Lung (tissue), 5 donors: Measurements from ENCODE around the gene IFT80. TPM values are rescaled to one million over a fixed set of nuclear protein-coding genes. Genes with fewer than 3 reads are reported as not detected.

ENCODE experiments used
- polyA plus RNA-seq, 2 donors: library from polyadenylated mRNA; stranded (reverse); fragments of 200-250 nt; gene quantifications; one replicate each; pipeline ENCODE4 v1.2.1, GENCODE V29; 2013
- small RNA-seq: library from RNA; depleted of rRNA; stranded (forward); fragments of <200 nt; gene quantifications from one replicate; pipeline ENCODE3, GENCODE V24; 2014; ENCODE audit warnings: low replicate concordance
- total RNA-seq, 2 donors: library from RNA; depleted of rRNA in 1 of 2; stranded (reverse); fragments of >200 nt in 1 of 2; gene quantifications; one replicate each; pipeline ENCODE4 v1.2.1, GENCODE V29; 2014 to 2021
- donor health status: Bipolar disorder and iron deficiency.
- donor health status: healthy.
- donor health status: DM: yes; HTN: yes; CAD: no.

IFT80 gene
- total and polyA plus RNA-seq, 4 donors, result 13.1 to 114 (median 27.9) TPM

Small RNA genes lying within 50 kb of the gene (small RNA-seq; reads per million reads assigned to genes)
- gene MIR15B (76.5 reads per million, percentile 98 among the genes with 10 or more reads in this experiment), gene MIR16-2 (11.3 reads per million, percentile 96 among the genes with 10 or more reads in this experiment)

Other genes starting within 250 kb of the IFT80 start
- 1 to 10 TPM in 1 of 2 donors, under 1 TPM in 1; 0.91 to 3.3 TPM for gene C3orf80, start 173.8 kb downstream of the IFT80 start, total RNA-seq
- under 1 TPM; 0.23 to 0.77 TPM for gene C3orf80, start 173.8 kb downstream of the IFT80 start, polyA plus RNA-seq
- gene SMC4, start 425 bp upstream of the IFT80 start, total RNA-seq, result 100 to 1,000 TPM in 1 of 2 donors, 10 to 100 TPM in 1; 56.5 to 258 TPM
- gene SMC4, start 425 bp upstream of the IFT80 start, polyA plus RNA-seq, result 10 to 100 TPM; 13.0 to 56.0 TPM
- gene TRIM59, start 50.6 kb upstream of the IFT80 start, total RNA-seq, result 10 to 100 TPM in 1 of 2 donors, 1 to 10 TPM in 1; 4.2 to 12.5 TPM
- gene TRIM59, start 50.6 kb upstream of the IFT80 start, polyA plus RNA-seq, result 1 to 10 TPM; 1.1 to 2.1 TPM
- gene KPNA4, start 166.3 kb upstream of the IFT80 start, total RNA-seq, result 10 to 100 TPM; 32.0 to 35.9 TPM
- 10 to 100 TPM; 12.5 to 15.1 TPM for gene KPNA4, start 166.3 kb upstream of the IFT80 start, polyA plus RNA-seq